ENCODE measurements around the gene TTBK2. TPM values are rescaled to one million over a fixed set of nuclear protein-coding genes. Genes with fewer than 3 reads are reported as not detected.

The TTBK2 gene
- total and polyA plus RNA-seq, 10 of the 15 experiments (the other 5 are each of a cell fraction or from before 2014, with no cell fraction given) = 0.66 to 9.1 (median 3.7) TPM

DNA sequence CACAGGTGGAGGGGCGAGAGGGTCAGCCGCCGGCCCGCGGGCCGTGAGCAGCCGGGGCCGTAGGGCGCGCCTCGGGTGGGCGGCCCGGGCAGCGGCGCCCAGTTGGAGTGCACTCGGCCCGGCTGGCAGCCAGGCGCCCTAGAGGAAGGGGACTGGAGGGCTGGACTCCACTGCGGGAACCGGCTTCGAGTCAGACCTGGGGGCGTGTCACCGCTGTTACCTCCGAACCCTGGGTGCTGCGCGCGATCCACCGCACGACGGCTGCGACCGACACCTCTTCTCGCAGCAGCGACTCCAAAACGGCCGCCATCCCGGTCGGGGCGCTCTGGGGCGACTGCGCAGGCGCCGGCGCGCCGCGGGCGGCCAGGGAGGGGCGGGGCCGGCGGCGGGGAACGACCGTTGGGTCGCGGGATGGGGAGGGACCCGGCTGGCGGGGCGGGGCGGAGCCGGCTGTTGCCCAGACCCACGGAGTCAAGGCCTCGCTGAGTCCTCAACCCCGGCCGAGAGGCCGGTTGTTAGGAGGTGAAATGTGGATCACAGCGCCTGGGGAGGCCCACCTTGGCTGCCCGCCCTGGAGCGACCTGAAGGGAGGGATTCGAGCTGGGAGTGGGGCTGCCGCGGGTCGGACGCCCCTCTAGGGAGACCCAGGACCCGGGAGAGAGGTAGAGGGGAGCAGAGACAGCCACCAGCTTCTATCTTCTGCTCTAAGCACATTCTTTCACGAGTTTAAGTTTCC is 183.6 kb downstream of the TTBK2 start, which contains the start of gene CDAN1 (continued):
- peak; percentile 62; the same call in 1 of the 2 replicates for TF ChIP-seq SIN3A (IDR thresholded peaks at IDR 0.05; ENCODE audit: low read depth, low read length)
- TF ChIP-seq SREBF2 (IDR thresholded peaks at IDR 0.05; ENCODE audit: low read length) = no peak
- TF ChIP-seq TBL1XR1 (IDR thresholded peaks at IDR 0.05; ENCODE audit: low read depth, low read length) = no peak
- TF ChIP-seq SREBF1 (IDR thresholded peaks at IDR 0.05; ENCODE audit: low read length) = no peak
- TF ChIP-seq, protein P1, sequence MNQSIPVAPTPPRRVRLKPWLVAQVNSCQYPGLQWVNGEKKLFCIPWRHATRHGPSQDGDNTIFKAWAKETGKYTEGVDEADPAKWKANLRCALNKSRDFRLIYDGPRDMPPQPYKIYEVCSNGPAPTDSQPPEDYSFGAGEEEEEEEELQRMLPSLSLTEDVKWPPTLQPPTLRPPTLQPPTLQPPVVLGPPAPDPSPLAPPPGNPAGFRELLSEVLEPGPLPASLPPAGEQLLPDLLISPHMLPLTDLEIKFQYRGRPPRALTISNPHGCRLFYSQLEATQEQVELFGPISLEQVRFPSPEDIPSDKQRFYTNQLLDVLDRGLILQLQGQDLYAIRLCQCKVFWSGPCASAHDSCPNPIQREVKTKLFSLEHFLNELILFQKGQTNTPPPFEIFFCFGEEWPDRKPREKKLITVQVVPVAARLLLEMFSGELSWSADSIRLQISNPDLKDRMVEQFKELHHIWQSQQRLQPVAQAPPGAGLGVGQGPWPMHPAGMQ (IDR thresholded peaks at IDR 0.05; ENCODE audit: borderline replicate concordance) = no peak
- TF ChIP-seq, protein P2, sequence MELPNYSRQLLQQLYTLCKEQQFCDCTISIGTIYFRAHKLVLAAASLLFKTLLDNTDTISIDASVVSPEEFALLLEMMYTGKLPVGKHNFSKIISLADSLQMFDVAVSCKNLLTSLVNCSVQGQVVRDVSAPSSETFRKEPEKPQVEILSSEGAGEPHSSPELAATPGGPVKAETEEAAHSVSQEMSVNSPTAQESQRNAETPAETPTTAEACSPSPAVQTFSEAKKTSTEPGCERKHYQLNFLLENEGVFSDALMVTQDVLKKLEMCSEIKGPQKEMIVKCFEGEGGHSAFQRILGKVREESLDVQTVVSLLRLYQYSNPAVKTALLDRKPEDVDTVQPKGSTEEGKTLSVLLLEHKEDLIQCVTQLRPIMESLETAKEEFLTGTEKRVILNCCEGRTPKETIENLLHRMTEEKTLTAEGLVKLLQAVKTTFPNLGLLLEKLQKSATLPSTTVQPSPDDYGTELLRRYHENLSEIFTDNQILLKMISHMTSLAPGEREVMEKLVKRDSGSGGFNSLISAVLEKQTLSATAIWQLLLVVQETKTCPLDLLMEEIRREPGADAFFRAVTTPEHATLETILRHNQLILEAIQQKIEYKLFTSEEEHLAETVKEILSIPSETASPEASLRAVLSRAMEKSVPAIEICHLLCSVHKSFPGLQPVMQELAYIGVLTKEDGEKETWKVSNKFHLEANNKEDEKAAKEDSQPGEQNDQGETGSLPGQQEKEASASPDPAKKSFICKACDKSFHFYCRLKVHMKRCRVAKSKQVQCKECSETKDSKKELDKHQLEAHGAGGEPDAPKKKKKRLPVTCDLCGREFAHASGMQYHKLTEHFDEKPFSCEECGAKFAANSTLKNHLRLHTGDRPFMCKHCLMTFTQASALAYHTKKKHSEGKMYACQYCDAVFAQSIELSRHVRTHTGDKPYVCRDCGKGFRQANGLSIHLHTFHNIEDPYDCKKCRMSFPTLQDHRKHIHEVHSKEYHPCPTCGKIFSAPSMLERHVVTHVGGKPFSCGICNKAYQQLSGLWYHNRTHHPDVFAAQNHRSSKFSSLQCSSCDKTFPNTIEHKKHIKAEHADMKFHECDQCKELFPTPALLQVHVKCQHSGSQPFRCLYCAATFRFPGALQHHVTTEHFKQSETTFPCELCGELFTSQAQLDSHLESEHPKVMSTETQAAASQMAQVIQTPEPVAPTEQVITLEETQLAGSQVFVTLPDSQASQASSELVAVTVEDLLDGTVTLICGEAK (IDR thresholded peaks at IDR 0.05; ENCODE audit: borderline replicate concordance) = no peak
- no peak for TF ChIP-seq TCF12 (IDR thresholded peaks at IDR 0.05; ENCODE audit: low read depth, low read length)
- TF ChIP-seq HDAC2 (IDR thresholded peaks at IDR 0.05) = no peak
- peak; percentile 7 to 53; a peak in 1 of 4 replicates for TF ChIP-seq BHLHE40 (IDR thresholded peaks at IDR 0.05; ENCODE audit: borderline replicate concordance in 1 of 2, low read depth in 2 of 2, low read length in 1 of 2)
- no peak for TF ChIP-seq KLF5 (IDR thresholded peaks at IDR 0.05; ENCODE audit: partially characterized antibody)
- no peak; the same call in 1 of the 2 replicates for TF ChIP-seq DPF2 (IDR thresholded peaks at IDR 0.05)
- no peak for TF ChIP-seq BCL11A (IDR thresholded peaks at IDR 0.05; ENCODE audit: low read depth, low read length)
- no peak for TF ChIP-seq JUND (IDR thresholded peaks at IDR 0.05; ENCODE audit: low read depth, low read length)
- no peak for TF ChIP-seq MYB (IDR thresholded peaks at IDR 0.05; ENCODE audit: borderline replicate concordance, low read depth, low read length)
- TF ChIP-seq NFYB (IDR thresholded peaks at IDR 0.05; ENCODE audit: insufficient read depth, low read depth, low read length) = no peak
- TF ChIP-seq, protein P3, sequence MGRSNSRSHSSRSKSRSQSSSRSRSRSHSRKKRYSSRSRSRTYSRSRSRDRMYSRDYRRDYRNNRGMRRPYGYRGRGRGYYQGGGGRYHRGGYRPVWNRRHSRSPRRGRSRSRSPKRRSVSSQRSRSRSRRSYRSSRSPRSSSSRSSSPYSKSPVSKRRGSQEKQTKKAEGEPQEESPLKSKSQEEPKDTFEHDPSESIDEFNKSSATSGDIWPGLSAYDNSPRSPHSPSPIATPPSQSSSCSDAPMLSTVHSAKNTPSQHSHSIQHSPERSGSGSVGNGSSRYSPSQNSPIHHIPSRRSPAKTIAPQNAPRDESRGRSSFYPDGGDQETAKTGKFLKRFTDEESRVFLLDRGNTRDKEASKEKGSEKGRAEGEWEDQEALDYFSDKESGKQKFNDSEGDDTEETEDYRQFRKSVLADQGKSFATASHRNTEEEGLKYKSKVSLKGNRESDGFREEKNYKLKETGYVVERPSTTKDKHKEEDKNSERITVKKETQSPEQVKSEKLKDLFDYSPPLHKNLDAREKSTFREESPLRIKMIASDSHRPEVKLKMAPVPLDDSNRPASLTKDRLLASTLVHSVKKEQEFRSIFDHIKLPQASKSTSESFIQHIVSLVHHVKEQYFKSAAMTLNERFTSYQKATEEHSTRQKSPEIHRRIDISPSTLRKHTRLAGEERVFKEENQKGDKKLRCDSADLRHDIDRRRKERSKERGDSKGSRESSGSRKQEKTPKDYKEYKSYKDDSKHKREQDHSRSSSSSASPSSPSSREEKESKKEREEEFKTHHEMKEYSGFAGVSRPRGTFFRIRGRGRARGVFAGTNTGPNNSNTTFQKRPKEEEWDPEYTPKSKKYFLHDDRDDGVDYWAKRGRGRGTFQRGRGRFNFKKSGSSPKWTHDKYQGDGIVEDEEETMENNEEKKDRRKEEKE (IDR thresholded peaks at IDR 0.05) = no peak
- TF ChIP-seq EZH2 (IDR thresholded peaks at IDR 0.05; ENCODE audit: borderline replicate concordance, control insufficient read depth, low read depth, low read length) = no peak
- no peak for TF ChIP-seq BRCA1 (IDR thresholded peaks at IDR 0.05; ENCODE audit: low read depth, low read length)
- TF ChIP-seq, protein P4, sequence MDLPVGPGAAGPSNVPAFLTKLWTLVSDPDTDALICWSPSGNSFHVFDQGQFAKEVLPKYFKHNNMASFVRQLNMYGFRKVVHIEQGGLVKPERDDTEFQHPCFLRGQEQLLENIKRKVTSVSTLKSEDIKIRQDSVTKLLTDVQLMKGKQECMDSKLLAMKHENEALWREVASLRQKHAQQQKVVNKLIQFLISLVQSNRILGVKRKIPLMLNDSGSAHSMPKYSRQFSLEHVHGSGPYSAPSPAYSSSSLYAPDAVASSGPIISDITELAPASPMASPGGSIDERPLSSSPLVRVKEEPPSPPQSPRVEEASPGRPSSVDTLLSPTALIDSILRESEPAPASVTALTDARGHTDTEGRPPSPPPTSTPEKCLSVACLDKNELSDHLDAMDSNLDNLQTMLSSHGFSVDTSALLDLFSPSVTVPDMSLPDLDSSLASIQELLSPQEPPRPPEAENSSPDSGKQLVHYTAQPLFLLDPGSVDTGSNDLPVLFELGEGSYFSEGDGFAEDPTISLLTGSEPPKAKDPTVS (IDR thresholded peaks at IDR 0.05; ENCODE audit: low read depth, low read length) = no peak
- TF ChIP-seq RB1 (IDR thresholded peaks at IDR 0.05; ENCODE audit: borderline replicate concordance) = no peak
